Activated T-helper 1 cell treated with anti-CD3 and anti-CD28 coated beads, Interleukin-12 subunit alpha, Interleukin-12 subunit beta, Interleukin-2, Interleukin-4 antibody, amounts not matched to agents 30 ng/mL and 10 ng/mL and 1 ng/mL, durations not matched to agents 14 hours and 24 hours and 36 hours (primary cell): ENCODE data around the gene YRDC. TPM values are rescaled to one million over a fixed set of nuclear protein-coding genes. Genes with fewer than 3 reads are reported as not detected.

Experiments
- DNase-seq: peaks from one replicate; pipeline ENCODE4 v3.0.0; 2021; ENCODE audit warnings: low spot score
- H3K27ac Mint-ChIP-seq: one replicate; pipeline ENCODE4 v1.8.0; 2021; ENCODE audit warnings: mild to moderate bottlenecking, mixed read lengths
- H3K27me3 Mint-ChIP-seq: one replicate; pipeline ENCODE4 v1.8.0; 2022; ENCODE audit warnings: mild to moderate bottlenecking, moderate library complexity, mixed read lengths; ENCODE audit not compliant: insufficient read depth
- H3K36me3 Mint-ChIP-seq: one replicate; pipeline ENCODE4 v1.8.0; 2021; ENCODE audit warnings: low read depth, mixed read lengths
- H3K4me1 Mint-ChIP-seq: one replicate; pipeline ENCODE4 v1.8.0; 2021; ENCODE audit warnings: low read depth, mixed read lengths
- H3K4me3 Mint-ChIP-seq: one replicate; pipeline ENCODE4 v1.8.0; 2021; ENCODE audit warnings: mild to moderate bottlenecking, moderate library complexity, mixed read lengths
- H3K9me3 Mint-ChIP-seq: one replicate; pipeline ENCODE4 v1.8.0; 2021; ENCODE audit warnings: mixed read lengths
- intact Hi-C: fragments of 100-400 bp; cut with micrococcal nuclease; formaldehyde crosslinking; loops from one replicate; pipeline ENCODE4 v1.15.1; 2024
- total RNA-seq: library from RNA; stranded (reverse); gene quantifications from 2 replicates; pipeline ENCODE4 v1.2.3, GENCODE V29; 2022

YRDC gene
- total RNA-seq, 1 donor from 2014 or later = 73.9 TPM

DNA sequence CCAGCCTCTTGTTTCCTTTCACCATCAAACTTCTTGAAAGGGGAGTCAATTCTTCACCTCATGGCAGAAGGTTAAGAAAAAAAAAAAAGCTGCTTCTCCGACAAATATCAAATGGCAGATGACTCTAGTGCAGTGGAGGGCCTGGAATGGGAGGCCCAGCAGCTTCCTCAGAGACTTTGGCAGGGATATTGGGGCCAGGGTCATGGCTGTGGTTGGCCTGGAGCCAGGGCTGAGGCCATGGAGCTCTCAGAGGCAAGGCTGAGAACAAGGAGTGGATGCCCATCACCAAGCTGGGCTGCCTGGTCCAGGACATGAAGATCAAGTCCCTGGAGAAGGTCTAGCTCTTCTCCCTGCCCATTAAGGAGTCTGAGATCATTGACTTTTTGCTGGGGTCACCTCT is 32.7 kb upstream of the YRDC start:
- H3K27me3 Mint-ChIP-seq = no peaks in the 10 kb centered on the region
- no peak overlapping the region for H3K27ac Mint-ChIP-seq
- no peaks in the 10 kb centered on the region for H3K9me3 Mint-ChIP-seq
- peaks cover 17% of the 10 kb centered on the region for H3K4me1 Mint-ChIP-seq
- H3K4me3 Mint-ChIP-seq = no peak overlapping the region
- intact Hi-C loops = no loop called here
- DNase-seq = no peak
- H3K36me3 Mint-ChIP-seq = peaks cover 19% of the 10 kb centered on the region

DNA sequence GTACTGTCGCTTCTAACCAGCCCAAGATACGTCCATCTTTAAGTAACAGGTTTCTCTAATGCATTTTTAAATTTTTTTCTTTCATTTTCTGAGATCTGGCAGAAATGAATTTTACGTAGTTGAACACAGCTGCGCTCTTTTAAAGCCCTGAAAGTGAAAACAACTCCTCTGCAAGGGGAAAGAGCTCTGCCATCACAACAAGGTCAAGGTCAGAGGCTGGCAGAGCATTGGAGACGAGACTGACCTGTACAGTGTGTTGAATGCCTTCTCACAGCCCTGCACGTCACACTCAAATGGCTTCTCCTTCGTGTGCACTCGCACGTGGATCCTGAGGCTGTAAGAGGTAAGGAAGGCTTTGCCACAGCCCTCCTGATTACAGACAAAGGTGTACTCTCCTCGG is 31.7 kb upstream of the YRDC start:
- no peak overlapping the region for H3K27ac Mint-ChIP-seq
- H3K36me3 Mint-ChIP-seq = peaks cover 21% of the 10 kb centered on the region
- H3K9me3 Mint-ChIP-seq = no peaks in the 10 kb centered on the region
- H3K4me1 Mint-ChIP-seq = peaks cover 10% of the 10 kb centered on the region
- intact Hi-C loops = no loop called here
- no peak overlapping the region for H3K4me3 Mint-ChIP-seq
- no peak for DNase-seq
- H3K27me3 Mint-ChIP-seq = no peaks in the 10 kb centered on the region

DNA sequence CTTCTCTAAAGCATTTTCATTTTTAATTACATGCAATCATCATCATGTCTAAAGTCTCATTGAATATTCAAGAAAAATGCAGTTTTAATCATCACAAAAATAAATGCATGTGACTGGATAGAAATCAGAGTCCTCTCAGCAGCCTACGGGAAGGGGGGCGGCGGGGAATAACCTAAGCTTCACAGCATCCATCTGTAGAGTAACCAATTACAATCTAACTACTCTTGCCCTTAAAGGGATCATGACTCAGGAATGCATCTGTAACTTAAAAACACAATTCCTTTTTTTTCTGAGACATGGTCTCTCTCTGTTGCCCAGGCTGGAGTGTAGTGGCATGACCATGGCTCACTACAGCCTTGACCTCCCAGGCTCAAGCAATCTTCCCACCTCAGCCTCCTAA is 28.8 kb upstream of the YRDC start:
- Mint-ChIP-seq H3K9me3 (no peaks in the 10 kb centered on the region), H3K36me3 (peaks cover 33% of the 10 kb centered on the region), H3K27ac (no peak overlapping the region), H3K27me3 (no peaks in the 10 kb centered on the region), H3K4me1 (no peaks in the 10 kb centered on the region), H3K4me3 (no peak overlapping the region)
- intact Hi-C loops = no loop called here
- DNase-seq = no peak

DNA sequence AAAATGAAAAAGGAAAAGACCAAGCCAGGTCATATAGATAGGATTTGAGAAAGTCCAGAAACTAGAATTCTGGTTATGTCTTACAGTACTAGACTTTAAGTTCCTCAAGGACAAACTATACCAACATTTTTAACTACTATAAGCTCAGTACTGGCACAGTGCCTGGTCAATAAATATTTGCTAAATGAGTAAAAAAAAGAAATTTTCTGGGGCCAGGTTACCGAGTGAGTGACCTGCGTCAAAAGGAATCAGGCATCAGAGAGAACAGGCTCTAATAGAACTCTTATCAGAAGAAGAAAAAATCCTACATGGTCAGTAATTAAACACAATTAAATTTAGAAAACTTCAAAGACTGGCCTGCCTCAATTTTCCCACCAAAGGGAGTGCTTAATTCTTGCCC is 23.8 kb upstream of the YRDC start:
- Mint-ChIP-seq H3K9me3 (no peaks in the 10 kb centered on the region), H3K36me3 (peaks cover 48% of the 10 kb centered on the region), H3K27me3 (no peaks in the 10 kb centered on the region), H3K4me3 (no peak overlapping the region), H3K4me1 (no peaks in the 10 kb centered on the region), H3K27ac (no peak overlapping the region)
- DNase-seq = no peak
- intact Hi-C loops = no loop called here

DNA sequence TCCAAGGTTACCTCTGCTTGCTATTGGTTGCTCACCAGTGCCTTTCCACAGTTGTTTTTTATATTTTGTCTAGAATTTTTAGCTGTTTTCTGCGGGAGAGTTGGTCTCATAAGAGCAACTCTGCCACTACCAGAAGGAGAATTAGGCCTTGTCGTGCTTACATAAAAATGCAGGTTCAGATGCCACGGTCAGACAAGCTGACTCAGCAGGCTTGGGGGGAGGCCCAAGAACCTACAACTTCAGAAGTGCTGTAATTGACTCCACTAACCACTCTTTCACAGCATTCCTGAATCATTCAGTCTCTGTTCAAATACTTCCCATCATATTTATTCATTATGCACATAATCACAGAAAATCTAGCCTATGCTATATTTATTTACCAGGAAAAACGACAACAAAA is 23.1 kb upstream of the YRDC start:
- intact Hi-C loops = no loop called here
- Mint-ChIP-seq H3K9me3 (no peaks in the 10 kb centered on the region), H3K36me3 (peaks cover 48% of the 10 kb centered on the region)

DNA sequence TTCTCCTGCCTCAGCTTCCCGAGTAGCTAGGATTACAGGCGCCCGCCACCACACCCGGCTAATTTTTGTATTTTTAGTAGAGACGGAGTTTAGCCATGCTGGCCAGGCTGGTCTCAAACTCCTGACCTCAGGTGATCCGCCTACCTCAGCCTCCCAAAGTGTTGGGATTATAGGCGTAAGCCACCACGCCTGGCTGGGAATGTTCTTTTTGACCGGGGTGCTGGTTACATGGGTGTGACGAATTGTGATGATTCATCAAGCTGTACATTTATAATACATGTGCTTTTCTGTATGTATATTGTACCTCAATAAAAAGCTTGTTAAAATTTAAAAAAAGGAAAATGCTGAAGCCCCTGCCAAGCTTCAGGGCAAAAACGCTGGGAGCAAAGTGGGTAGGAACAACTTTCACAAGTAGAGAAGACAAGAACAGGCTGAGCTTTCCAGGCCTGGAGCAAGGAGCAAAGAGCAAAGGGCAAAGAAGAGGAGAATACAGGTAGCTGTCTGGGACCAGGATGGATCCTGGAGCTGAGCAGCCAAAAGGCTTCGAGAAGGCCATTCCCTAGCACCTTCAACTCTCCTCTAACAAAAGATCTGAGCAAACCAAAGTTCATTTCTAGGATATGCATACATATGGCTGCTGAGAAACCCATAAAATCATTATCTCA is 20.5 kb upstream of the YRDC start:
- no peak for DNase-seq
- no peaks in the 10 kb centered on the region for H3K27me3 Mint-ChIP-seq
- H3K4me3 Mint-ChIP-seq = no peak overlapping the region
- intact Hi-C loops = loop anchor here (2.0 kb wide), 1 partner anchor 18 kb away; no protein-coding TSS in a partner anchor
- no peak overlapping the region for H3K27ac Mint-ChIP-seq
- H3K4me1 Mint-ChIP-seq = peaks cover 14% of the 10 kb centered on the region
- no peaks in the 10 kb centered on the region for H3K9me3 Mint-ChIP-seq
- H3K36me3 Mint-ChIP-seq = peaks cover 39% of the 10 kb centered on the region

More for the DNA sequence above, 23.1 kb upstream of the YRDC start:
- DNase-seq = no peak
- no peaks in the 10 kb centered on the region for H3K27me3 Mint-ChIP-seq
- no peaks in the 10 kb centered on the region for H3K4me1 Mint-ChIP-seq
- no peak overlapping the region for H3K4me3 Mint-ChIP-seq
- no peak overlapping the region for H3K27ac Mint-ChIP-seq

DNA sequence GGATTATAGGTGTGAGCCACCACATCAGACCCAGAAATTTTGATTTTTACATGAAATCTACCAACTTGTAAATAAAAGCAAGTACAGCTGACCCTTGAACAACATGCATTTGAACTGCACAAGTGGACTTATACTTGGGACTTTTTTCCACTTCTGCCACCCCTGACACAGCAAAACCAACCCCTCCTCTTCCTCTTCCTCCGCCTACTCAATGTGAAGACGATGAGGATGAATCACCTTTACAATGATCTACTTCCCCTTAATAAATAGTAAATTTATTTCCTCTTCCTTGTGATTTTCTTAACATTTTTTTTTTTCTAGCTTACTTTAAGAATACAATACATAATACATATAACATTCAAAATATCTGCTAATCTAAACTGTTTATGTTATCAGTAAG is 17.5 kb upstream of the YRDC start:
- Mint-ChIP-seq H3K4me1 (peaks cover 25% of the 10 kb centered on the region), H3K9me3 (no peaks in the 10 kb centered on the region), H3K27ac (no peak overlapping the region), H3K27me3 (no peaks in the 10 kb centered on the region), H3K36me3 (peaks cover 41% of the 10 kb centered on the region), H3K4me3 (no peak overlapping the region)
- intact Hi-C loops = no loop called here
- DNase-seq = no peak

DNA sequence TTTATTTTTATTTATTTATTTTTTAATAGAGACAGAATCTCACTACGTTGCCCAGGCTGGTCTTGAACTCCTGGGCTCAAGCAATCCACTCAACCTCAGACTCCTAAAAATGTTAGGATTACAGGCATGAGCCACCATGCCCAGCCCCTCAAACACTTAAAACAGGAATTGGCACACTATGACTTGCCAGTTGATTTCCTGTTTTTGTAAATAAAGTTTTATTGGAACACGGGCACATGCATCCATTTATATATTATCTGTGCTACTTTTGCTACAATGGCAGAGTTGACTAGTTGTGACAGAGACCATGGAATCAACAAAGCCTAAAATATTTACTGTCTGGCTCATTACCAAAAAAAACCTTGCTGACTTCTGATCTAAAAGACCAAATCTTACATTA is 16.0 kb upstream of the YRDC start:
- Mint-ChIP-seq H3K27me3 (no peaks in the 10 kb centered on the region), H3K4me1 (peaks cover 25% of the 10 kb centered on the region), H3K36me3 (peaks cover 43% of the 10 kb centered on the region), H3K27ac (no peak overlapping the region), H3K9me3 (no peaks in the 10 kb centered on the region), H3K4me3 (no peak overlapping the region)
- intact Hi-C loops = no loop called here
- no peak for DNase-seq

DNA sequence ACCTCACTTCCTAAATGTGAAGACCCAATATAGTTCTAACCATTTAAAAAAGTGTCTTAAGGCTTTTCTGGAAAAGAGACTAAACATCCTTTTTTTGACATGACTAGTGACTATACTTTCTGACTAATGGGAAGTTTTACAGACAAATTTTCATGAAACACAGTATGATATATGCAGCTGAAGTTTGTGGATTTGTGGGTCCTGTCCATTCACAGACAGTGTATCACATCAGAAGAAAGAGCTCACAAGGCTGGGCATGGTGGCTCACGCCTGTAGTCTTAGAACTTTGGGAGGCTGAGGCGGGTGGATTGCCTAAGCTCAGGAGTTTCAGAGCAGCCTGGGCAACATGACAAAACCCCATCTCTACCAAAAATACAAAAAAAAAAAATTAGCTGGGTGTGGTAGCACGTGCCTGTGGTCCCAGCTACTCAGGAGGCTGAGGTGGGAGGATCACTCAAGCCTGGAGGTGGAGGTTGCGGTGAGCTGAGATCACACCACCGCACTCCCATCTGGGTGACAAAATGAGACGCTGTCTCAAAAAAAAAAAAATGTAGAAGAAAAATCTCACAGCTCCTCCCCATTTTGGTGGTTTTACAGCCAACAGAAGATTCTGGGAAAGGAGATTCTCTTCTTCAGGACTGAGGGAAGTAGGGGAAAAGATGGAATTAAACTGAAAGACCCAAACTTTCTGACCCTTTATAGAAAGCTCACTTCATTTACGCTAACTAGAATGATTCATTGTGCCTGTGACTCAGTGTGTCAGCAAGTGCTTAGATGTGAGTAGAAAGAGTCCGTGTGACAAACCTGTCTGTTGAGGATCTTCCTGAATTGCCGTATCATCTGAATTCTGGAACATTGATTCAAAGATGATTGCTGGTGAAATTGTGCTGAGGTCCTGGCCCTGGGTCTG is 15.2 kb upstream of the YRDC start:
- no peak overlapping the region for H3K4me3 Mint-ChIP-seq
- peaks cover 25% of the 10 kb centered on the region for H3K4me1 Mint-ChIP-seq
- H3K27me3 Mint-ChIP-seq = no peaks in the 10 kb centered on the region
- H3K27ac Mint-ChIP-seq = peak overlapping the region; percentile 24
- H3K9me3 Mint-ChIP-seq = no peaks in the 10 kb centered on the region
- no peak for DNase-seq
- intact Hi-C loops = no loop called here
- peaks cover 41% of the 10 kb centered on the region for H3K36me3 Mint-ChIP-seq

DNA sequence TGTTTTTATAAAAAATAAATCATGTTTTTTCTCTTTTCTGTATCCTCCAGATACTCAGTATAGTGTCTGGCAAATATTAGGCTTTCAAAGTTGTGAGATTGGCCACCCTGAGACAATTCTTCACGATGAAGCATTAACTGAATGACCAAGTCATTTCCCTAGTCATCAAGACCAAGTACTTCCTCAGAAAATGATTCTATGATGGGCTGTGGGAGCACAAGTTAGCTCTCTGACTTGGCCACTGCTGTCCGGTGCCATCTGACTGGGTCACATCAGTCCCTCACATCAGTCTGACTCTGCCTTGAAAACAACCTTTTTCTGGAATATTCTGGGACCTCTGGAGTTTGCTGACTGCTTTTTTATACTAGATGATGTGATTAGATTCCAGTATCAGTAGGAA is 13.5 kb upstream of the YRDC start:
- H3K4me1 Mint-ChIP-seq = peaks cover 25% of the 10 kb centered on the region
- intact Hi-C loops = no loop called here
- peaks cover 37% of the 10 kb centered on the region for H3K36me3 Mint-ChIP-seq
- no peak overlapping the region for H3K27ac Mint-ChIP-seq
- DNase-seq = no peak
- H3K4me3 Mint-ChIP-seq = no peak overlapping the region
- H3K27me3 Mint-ChIP-seq = no peaks in the 10 kb centered on the region
- H3K9me3 Mint-ChIP-seq = no peaks in the 10 kb centered on the region

DNA sequence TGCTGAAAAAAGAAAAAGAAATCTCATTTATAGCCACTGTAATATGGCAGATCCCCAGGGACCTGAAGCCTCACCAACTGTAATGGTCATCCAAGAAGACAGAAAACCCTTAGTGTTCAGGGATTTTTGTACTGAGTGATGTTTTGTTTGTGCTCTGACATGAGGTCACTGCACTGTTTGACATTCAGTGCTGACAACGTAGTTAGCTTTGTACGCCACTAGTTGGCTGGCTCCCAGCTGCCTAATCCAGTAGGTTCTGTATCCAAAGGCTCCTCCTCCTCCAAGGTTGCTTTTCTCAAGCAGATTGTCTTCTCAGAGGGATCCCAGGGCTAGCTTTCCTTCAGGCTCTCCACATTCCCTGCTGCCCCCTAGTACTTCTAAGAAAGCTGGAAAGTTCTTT is 9.5 kb upstream of the YRDC start:
- no peak overlapping the region for H3K4me3 Mint-ChIP-seq
- no peak for DNase-seq
- H3K9me3 Mint-ChIP-seq = no peaks in the 10 kb centered on the region
- no peaks in the 10 kb centered on the region for H3K27me3 Mint-ChIP-seq
- no peak overlapping the region for H3K27ac Mint-ChIP-seq
- intact Hi-C loops = no loop called here
- peaks cover 30% of the 10 kb centered on the region for H3K36me3 Mint-ChIP-seq
- H3K4me1 Mint-ChIP-seq = peaks cover 8% of the 10 kb centered on the region

DNA sequence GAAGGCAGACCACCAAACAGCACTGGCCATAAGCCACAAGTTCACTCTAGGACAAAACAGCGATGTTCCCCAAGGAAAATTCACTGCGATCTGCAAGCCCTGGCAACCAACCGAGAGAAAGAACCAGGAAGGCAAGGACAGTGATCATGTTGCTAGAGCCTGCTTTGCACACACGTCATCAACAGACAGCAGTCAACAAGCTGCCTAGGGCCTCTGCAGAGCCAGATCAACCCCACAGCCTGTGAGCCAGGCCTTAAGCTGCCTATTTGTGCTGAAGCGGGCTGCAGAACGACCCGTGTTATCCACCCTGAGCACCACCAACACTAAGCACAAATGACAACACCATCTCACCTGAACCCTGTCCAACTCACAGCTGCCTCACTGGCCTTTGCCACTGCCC is 6.2 kb upstream of the YRDC start:
- Mint-ChIP-seq H3K36me3 (peaks cover 17% of the 10 kb centered on the region), H3K4me3 (no peak overlapping the region), H3K27me3 (no peaks in the 10 kb centered on the region), H3K4me1 (peaks cover 22% of the 10 kb centered on the region), H3K27ac (no peak overlapping the region), H3K9me3 (no peaks in the 10 kb centered on the region)
- intact Hi-C loops = no loop called here
- no peak for DNase-seq

DNA sequence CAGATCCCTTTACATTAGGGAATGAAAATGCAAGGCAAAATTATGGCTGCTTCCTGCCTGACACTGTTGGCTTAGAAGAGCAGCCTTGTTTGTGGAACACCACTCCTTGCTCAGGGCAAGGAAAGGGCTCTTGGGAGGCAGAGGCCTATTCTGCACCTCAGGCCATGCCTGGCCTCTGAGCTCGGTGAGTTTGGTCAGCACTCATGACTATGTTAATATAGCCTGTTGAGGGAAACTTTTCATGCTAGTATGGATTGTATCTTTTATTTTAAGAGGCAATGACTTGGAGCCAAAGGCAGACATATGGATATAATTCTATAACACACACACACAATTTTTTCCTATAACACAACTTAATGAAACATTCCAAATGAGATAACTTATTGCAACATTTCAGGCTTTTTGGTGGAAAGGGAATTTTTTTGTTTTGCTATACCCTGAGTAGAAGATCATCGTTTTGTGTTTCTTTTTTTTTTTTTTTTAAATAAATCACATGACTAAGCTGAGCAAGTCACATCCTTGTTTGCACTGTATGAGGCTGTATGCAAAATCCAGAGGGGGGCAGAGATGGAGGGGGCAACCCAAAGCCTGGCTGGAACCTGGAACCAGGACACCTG is 5.6 kb upstream of the YRDC start:
- H3K27ac Mint-ChIP-seq = no peak overlapping the region
- no peak overlapping the region for H3K4me3 Mint-ChIP-seq
- intact Hi-C loops = no loop called here
- peaks cover 28% of the 10 kb centered on the region for H3K4me1 Mint-ChIP-seq
- no peak for DNase-seq
- H3K36me3 Mint-ChIP-seq = peaks cover 17% of the 10 kb centered on the region
- H3K27me3 Mint-ChIP-seq = no peaks in the 10 kb centered on the region
- H3K9me3 Mint-ChIP-seq = no peaks in the 10 kb centered on the region
